IPS-18c (cell line): ENCODE data around the gene OR3A2.
"Not testable (repeated sequence)": the region's sequence is repeated elsewhere in the genome, so short reads cannot be mapped to it uniquely, and the experiment has no call there.

Experiments used
- H3K4me3 ChIP-seq: 2 replicates; pipeline ENCODE4 v1.7.0; 2013; ENCODE audit warnings: low read depth, mild to moderate bottlenecking, low read length, moderate library complexity; ENCODE audit not compliant: insufficient read depth
- H3K9me3 ChIP-seq: one replicate; pipeline ENCODE4 v1.6.1; 2013; ENCODE audit warnings: mild to moderate bottlenecking, low read length, moderate library complexity; ENCODE audit not compliant: control insufficient read depth, insufficient read depth

OR3A2 gene

DNA sequence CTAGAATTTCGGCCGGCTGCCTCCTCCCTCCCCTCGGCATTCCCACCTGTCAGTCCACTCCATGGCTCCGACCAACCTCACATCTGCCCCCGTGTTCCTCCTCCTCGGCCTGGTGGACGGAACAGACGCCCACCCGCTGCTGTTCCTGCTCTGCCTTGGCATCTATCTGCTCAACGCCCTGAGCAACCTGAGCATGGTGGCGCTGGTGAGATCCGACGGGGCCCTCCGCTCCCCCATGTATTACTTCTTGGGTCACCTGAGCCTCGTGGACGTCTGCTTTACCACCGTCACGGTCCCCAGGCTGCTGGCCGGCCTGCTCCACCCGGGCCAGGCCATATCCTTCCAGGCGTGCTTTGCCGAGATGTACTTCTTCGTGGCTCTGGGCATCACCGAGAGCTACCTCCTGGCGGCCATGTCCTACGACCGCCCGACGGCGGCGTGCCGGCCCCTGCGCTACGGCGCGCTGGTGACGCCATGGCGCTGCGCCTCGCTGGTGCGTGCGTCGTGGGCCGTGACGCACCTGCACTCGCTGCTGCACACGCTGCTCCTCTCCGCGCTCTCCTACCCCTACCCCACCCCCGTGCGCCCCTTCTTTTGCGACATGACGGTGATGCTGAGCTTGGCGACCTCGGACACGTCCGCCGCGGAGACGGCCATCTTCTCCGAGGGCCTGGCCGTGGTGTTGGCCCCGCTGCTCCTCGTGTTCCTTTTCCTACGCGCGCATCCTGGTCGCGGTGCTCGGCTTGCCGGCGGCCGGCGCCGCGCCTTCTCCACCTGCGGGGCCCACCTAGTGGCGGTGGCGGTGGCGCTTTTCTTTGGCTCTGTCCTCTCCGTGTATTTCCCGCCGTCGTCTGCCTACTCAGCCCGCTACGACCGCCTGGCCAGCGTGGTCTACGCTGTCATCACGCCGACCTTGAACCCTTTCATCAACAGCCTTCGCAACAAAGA, at the start of gene OR3A2:
TSS of gene OR3A2 (minus strand) at position 440 of the 948 bp plus-strand sequence.
- no peaks in the 10 kb centered on the region for H3K9me3 ChIP-seq
- peak within 1 kb of the TSS; percentile 24 for H3K4me3 ChIP-seq

DNA sequence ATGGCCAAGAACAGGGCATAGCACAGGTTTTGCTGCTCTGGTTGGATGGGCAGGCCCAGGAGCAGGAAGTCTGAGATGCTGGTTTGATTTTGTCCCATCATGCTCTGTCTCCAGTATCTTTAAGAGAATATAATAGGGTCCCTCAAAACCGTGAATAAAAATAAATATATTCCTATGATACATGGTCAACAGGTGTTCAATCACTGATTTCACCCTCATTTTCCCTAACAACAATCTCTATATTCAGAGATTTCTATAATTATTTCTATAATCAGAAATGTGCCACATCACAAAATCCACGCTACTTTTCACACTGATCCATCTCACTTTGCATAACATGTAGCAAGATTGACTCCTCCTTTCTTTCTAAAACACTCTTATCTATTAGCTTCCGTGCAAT, 47.6 kb upstream of the OR3A2 start, which contains the start of gene OR1E2:
TSS of gene OR1E2 (minus strand) at position 101 of the 400 bp plus-strand sequence. CDS start at position 101, 0 bp downstream.
- no peaks in the 10 kb centered on the region for H3K9me3 ChIP-seq
- H3K4me3 ChIP-seq: no peak within 1 kb of the TSS

DNA sequence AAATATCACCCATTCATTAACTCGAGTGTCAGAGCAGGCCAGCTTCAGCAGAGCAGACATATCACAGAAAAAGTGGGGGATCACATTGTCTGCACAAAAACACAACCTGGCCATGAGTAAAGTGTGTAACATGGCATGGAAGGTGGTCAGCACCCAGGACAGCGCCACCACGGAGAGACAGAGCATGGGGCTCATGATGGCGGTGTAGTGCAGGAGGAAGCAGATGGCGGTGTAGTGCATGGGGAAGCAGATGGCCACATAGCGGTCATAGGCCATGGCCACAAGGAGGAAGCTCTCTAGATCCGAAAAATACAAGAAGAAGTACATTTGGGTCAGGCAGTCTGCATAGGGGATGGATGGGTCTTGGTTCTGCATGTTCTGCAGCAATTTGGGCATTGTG, 47.1 kb upstream of the OR3A2 start:
- not testable (repeated sequence) for H3K4me3 ChIP-seq, H3K9me3 ChIP-seq

DNA sequence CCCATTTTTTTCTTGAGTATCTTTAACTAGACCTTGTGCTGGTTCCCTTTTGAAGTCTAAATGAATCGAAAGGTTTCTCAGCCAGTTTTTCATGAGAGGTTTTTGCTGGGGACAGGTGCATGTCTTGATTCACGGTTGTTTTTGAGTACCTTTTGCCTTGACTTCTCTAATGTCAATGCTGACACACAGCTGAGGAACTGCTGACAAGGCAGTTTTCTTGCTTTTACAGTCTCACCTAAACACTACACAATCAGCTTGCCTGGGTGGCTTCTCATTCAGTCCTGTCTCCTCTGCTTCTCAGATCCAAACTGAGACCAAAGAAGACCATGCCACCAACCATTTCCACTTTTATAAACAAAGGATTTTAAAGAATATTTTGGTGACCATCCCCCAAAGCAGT, 32.1 kb upstream of the OR3A2 start:
- no peaks in the 10 kb centered on the region for H3K9me3 ChIP-seq
- H3K4me3 ChIP-seq: no peak overlapping the region

DNA sequence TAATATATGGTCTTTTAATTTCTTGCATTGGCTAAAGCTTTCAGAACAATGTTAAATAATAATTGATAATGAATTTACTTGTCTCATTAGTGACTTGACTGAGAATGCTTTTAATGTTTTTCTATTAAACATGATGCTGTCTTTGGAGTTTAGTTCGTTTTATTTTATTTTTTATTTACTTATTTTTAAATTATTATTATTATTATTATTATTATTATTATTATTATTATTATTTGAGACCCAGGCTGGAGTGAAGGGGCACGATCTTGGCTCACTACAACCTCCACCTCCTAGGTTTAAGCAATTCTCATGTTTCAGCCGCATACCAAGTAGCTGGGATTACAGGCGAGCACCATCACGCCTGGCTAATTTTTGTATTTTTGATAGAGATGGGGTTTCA, 29.5 kb upstream of the OR3A2 start:
- Histone ChIP-seq H3K4me3 (no peak overlapping the region), H3K9me3 (no peaks in the 10 kb centered on the region)

DNA sequence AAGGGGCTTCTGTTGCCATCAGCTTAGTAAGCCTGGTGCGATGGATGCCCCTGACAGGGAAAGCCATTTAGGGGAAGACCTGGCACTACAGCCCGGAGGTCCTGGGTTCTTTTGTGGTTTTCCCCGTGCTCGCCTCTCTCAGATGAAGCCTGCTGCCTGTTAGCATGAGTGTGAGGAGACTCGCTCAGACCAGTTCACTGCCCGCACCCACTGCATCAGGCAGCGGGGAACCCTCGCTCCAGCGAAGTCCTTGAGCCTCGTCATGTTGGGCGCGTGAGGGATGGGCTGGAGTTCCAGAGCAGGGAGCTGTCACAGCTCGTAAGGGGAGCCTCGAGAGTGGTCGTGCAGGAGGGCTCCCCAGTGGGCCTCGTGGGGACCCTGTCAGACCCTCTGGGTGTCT, 26.1 kb upstream of the OR3A2 start:
- not testable (repeated sequence) for H3K4me3 ChIP-seq, H3K9me3 ChIP-seq

DNA sequence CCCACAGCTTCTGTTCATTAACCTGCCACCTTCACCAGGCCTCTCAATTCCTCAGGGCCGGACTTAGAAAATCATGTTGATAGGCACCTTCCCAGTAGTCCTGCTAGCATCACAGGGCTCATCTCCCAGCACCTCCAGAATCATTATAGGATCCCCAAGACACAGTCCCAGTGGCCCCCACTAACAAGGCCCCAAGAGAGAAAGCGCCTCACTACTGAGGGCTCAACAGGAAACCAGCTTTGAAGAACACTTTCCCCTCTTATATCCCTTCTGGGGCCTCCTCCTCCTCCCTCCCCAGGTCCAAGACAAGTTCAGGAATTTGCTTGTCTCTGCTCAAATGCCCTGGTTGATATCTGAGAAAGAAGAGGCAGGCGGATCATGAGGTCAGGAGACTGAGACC, 25.0 kb upstream of the OR3A2 start, which contains the start of gene OR3A3:
TSS of gene OR3A3 (plus strand) at position 301 of the 400 bp plus-strand sequence.
- Histone ChIP-seq H3K4me3 (0 out of 2 replicates have a peak within 1 kb of the TSS, but pooled peaks have one; percentile 9), H3K9me3 (no peaks in the 10 kb centered on the region)

DNA sequence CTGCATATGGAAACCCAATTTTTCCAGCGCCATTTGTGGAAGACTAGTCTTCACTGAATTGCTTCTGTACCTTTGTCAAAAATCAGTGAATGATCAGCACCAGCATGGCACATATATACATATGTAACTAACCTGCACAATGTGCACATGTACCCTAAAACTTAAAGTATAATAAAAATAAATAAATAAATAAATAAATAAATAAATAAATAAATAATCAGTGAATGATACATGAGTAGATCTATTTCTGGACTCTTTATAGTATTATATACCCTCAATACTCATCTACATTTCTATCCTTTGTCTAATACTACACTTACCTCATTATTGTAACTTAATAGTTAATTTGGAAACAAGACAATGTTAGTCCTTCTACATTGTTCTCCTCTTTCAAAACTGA, 17.7 kb upstream of the OR3A2 start:
- not testable (repeated sequence) for H3K4me3 ChIP-seq, H3K9me3 ChIP-seq

DNA sequence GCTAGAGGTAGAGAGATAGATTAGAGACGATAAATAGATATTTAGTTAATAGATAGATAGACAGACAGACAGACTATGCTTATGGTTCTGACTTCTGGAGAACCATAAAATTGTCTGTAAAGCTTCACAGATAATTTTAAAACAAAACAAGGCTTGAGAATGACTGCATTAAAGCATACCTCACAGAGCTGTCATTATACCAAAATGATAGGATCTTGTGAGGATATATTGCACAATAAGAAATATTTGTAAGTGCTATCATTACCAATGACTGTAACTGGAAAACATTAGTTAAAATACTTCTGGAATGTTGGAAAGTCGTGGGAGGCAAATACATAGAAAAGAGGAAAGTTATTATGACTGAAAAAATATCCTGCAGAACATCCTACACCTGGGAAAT, 15.7 kb upstream of the OR3A2 start:
- Histone ChIP-seq H3K4me3 (no peak overlapping the region), H3K9me3 (peaks cover 2% of the 10 kb centered on the region)

DNA sequence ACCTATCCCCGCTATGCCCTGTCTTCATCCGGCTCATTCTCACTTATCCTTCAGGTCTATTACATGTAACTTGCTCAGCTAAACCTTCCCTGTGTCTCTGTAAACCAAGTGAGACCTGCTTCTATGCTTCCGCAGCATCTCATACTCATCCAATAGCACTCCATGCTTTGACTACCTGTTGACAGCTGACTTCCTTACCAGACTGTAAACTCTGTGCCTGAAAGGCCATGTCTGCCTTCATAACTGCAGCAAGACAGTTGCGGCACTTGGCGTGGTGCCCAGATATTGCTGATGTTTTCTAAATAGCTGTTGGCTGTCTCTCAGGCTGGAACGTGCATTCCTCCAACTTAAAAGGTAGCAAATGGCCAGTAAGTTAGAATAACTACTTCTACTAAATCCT, 13.9 kb upstream of the OR3A2 start:
- peaks cover 2% of the 10 kb centered on the region for H3K9me3 ChIP-seq

DNA sequence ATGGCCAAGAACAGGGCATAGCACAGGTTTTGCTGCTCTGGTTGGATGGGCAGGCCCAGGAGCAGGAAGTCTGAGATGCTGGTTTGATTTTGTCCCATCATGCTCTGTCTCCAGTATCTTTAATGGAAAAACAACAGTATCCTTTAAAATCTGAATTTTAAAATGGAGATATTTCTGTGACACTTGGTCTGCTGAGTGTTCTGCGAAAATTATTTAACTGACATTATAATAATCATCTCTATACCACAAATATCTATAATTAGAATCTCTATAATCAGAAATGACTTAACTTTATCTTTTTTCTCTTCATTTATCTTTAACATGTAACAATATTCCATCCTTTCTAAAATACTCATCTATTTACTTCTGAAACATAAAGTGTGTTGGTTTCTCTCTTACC, 12.2 kb upstream of the OR3A2 start, which contains the start of gene OR1E1:
TSS of gene OR1E1 (minus strand) at position 101 of the 400 bp plus-strand sequence. CDS start at position 101, 0 bp downstream.
- H3K9me3 ChIP-seq: peaks cover under 1% of the 10 kb centered on the region

More for the DNA sequence above, 13.9 kb upstream of the OR3A2 start:
- H3K4me3 ChIP-seq: no peak overlapping the region

DNA sequence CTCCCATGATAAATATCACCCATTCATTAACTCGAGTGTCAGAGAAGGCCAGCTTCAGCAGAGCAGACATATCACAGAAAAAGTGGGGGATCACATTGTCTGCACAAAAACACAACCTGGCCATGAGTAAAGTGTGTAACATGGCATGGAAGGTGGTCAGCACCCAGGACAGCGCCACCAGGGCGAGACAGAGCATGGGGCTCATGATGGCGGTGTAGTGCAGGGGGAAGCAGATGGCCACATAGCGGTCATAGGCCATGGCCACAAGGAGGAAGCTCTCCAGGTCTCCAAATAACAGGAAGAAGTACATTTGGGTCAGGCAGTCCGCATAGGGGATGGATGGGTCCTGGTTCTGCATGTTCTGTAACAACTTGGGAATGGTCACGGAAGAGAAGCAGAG, 11.7 kb upstream of the OR3A2 start:
- not testable (repeated sequence) for H3K4me3 ChIP-seq, H3K9me3 ChIP-seq

More for the DNA sequence above, 12.2 kb upstream of the OR3A2 start, which contains the start of gene OR1E1:
- H3K4me3 ChIP-seq: no peak within 1 kb of the TSS

DNA sequence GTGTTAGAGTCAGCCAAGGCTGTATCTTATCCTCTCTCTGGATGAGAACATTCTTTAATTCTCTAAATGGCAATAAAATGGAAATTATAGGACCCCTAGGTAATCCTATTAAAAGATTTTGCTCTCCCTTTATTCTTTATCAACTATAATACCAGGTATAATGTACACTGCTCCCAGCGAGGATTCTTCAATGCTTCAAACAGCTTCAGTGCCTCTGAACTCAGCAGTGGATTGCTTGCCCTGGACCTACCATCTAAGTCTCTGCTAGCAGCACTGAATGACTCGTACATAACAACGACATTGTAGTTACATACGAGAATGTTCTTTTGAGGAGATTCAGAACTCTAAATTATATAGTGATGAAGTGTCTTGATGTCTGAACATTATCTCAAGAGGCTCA, 3.7 kb upstream of the OR3A2 start:
- Histone ChIP-seq H3K4me3 (no peak overlapping the region), H3K9me3 (no peaks in the 10 kb centered on the region)

DNA sequence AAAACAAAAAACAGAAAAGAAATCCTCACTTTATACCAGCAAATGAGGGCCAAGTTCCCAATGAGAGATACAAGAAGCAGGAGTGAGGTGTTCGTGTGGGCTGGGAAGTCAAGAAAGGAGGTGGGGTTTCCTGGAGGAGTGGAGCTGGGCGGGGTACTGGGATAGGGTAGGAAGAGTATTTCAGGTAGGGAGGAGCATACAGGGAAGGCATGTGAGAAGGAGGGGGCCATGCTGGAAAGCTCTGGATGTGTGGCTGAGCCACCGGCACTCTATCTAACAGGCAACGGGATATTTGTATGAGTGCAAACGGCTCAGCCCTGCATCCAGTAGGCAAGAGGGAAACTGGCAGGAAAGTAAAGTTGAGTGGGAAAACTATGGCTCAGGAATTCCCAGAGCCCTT, 4.2 kb downstream of the OR3A2 start:
- H3K4me3 ChIP-seq: no peak overlapping the region
- H3K9me3 ChIP-seq: no peaks in the 10 kb centered on the region

DNA sequence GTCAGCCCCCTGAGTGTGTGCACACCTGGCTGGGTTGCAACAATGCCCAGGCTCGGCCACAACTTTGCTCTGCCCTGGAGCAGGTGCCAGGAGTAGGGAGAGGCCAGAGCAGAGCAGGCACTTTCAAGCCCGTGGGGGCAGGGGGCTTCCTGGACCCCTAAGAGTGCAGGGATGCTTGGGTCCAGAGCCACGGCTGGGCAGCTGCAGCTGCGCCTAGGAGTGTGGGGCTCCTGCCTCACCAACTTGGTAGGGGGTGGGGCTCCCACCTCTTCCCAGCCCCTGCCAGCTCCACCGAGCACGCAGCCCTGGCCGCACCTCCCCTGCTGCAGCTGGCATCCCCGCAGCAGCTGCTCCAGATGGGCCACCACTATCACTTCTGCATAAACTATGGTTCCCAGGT, 7.8 kb downstream of the OR3A2 start:
- peaks cover 3% of the 10 kb centered on the region for H3K9me3 ChIP-seq
- no peak overlapping the region for H3K4me3 ChIP-seq

DNA sequence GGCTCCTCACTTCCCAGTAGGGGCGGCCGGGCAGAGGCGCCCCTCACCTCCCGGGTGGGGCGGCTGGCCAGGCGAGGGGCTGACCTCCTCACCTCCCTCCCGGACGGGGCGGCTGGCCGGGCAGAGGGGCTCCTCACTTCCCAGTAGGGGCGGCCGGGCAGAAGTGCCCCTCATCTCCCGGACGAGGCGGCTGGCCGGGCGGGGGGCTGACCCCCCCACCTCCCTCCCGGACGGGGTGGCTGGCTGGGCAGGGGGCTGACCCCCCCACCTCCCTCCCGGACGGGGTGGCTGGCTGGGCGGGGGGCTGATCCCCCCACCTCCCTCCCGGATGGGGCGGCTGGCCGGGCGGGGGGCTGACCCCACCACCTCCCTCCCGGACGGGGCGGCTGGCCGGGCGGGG, 14.9 kb downstream of the OR3A2 start:
- H3K4me3 ChIP-seq, H3K9me3 ChIP-seq: not testable (repeated sequence)

DNA sequence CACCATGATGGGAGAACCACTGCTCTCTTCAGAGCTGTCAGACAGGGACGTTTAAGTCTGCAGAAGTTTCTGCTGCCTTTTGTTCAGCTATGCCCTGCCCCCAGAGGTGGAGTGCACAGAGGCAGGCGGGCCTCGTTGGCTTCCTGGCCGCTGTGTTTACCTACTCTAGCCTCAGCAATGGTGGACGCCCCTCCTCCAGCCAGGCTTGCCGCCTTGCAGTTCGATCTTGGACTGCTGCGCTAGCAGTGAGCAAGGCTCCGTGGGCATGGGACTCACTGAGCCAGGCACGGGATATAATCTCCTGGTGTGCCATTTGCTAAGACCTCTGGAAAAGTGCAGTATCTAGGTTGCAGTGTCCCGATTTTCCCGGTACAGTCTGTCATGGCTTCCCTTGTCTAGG, 43.3 kb downstream of the OR3A2 start:
- not testable (repeated sequence) for H3K9me3 ChIP-seq, H3K4me3 ChIP-seq

DNA sequence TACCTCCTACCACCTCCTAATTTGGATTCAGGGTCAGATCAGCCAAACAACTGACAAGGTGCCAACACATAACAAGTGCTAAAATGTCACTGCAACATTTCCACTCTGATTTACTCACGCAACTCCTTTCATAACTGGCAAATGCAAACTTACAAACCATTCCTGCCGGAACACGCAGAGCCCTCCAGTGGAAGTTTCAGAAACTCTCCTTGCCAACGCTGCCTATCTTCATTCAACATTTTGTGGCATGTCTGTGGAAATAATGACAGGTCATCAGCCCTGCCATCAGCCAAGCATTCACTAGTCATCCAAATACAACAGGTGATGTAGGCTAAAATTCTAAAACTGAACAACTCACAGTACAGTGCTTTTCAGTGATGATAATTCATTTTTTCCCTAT, 50.2 kb downstream of the OR3A2 start:
- H3K9me3 ChIP-seq: peaks cover 3% of the 10 kb centered on the region
- no peak overlapping the region for H3K4me3 ChIP-seq
